ENCODE data around the gene MYO5C. TPM values are rescaled to one million over a fixed set of nuclear protein-coding genes. Genes with fewer than 3 reads are reported as not detected.

MYO5C gene
- total and polyA plus RNA-seq, 2 donors (not counting 1 experiment from before 2014, with no cell fraction given), result under 0.01 to 0.07 TPM

DNA sequence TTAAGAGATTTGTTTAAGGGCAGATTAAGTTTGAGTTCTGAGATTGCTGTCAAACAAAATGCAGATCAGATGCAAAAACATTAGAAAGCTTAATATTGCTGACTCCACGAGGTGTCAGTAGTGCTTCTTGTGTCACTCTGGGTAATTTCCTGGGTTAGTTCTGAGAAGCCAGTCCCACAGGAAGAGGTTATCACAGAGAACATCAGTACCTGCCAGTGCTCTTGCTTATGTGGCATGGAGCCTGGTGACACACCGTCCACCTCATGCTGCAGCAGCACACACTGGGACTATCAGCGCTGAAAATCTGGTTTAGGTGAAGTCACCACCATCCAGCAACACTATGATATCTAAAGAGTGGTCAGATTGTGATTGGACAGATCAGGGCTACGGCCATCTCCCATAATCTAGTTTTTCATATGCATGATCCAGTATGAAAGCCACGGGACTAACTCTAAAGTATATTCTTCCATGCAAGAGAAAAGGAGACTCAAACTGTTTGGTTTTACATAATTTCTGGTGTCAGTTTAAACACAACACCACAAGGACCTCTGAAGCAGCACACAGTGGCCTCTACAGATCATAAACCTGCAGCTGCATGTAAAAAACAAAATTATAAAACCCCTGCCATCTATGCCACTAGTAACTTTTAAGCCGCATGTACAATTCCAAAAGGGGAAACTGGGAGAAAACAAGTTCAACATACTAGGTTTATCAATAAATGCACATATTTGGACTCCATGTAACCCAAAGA is 36.1 kb upstream of the MYO5C start:
- Histone ChIP-seq H3K9me3 (ENCODE audit: control insufficient read depth, insufficient read depth, low read depth, low read length) (no peaks in the 10 kb centered on the region), H3K4me1 (ENCODE audit: control insufficient read depth, extremely low read depth, insufficient read depth, low read length) (no peaks in the 10 kb centered on the region), H3K79me2 (ENCODE audit: control insufficient read depth, insufficient read depth, low read length) (no peaks in the 10 kb centered on the region), H3K4me2 (ENCODE audit: extremely low read depth, insufficient read depth, low read length) (no peak overlapping the region), H3K27me3 (ENCODE audit: control insufficient read depth, insufficient read depth, low read length) (no peaks in the 10 kb centered on the region), H2AFZ (ENCODE audit: low read length) (no peak overlapping the region), H4K20me1 (ENCODE audit: control insufficient read depth, extremely low read depth, insufficient read depth, low read length) (no peaks in the 10 kb centered on the region), H3K9ac (ENCODE audit: insufficient read depth, low read length) (no peak overlapping the region), H3K27ac (ENCODE audit: insufficient read depth, low read length) (no peak overlapping the region), H3K4me3 (replicated peaks in 1 of 4; ENCODE audit: control extremely low read depth in 1 of 4, insufficient read depth in 1 of 4, low read depth in 3 of 4, low read length in 4 of 4) (no peak overlapping the region), H3K36me3 (ENCODE audit: control insufficient read depth, insufficient read depth, low read length) (peaks cover 2% of the 10 kb centered on the region)
- peak; percentile 64 to 68 for DNase-seq (ENCODE audit: low read depth in 2 of 2)
- TF ChIP-seq EZH2 (IDR thresholded peaks at IDR 0.05; ENCODE audit: low read length, missing control alignments), result no peak
- TF ChIP-seq, protein P1, sequence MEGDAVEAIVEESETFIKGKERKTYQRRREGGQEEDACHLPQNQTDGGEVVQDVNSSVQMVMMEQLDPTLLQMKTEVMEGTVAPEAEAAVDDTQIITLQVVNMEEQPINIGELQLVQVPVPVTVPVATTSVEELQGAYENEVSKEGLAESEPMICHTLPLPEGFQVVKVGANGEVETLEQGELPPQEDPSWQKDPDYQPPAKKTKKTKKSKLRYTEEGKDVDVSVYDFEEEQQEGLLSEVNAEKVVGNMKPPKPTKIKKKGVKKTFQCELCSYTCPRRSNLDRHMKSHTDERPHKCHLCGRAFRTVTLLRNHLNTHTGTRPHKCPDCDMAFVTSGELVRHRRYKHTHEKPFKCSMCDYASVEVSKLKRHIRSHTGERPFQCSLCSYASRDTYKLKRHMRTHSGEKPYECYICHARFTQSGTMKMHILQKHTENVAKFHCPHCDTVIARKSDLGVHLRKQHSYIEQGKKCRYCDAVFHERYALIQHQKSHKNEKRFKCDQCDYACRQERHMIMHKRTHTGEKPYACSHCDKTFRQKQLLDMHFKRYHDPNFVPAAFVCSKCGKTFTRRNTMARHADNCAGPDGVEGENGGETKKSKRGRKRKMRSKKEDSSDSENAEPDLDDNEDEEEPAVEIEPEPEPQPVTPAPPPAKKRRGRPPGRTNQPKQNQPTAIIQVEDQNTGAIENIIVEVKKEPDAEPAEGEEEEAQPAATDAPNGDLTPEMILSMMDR (conservative IDR thresholded peaks at IDR 0.05 in 1 of 2, IDR thresholded peaks at IDR 0.05 in 1 of 2; ENCODE audit: low read depth in 1 of 2, low read length in 2 of 2), result peak; percentile 24 to 61

GRCh38 chr15:52329987-52330386 is 34.4 kb upstream of the MYO5C start:
- no peak overlapping the region for H2AFZ ChIP-seq (ENCODE audit: low read length)
- peak in 1 of 2 donors; percentile 32 for DNase-seq (ENCODE audit: low read depth in 2 of 2)
- TF ChIP-seq, protein P1 (conservative IDR thresholded peaks at IDR 0.05 in 1 of 2, IDR thresholded peaks at IDR 0.05 in 1 of 2; ENCODE audit: low read depth in 1 of 2, low read length in 2 of 2), result no peak
- TF ChIP-seq EZH2 (IDR thresholded peaks at IDR 0.05; ENCODE audit: low read length, missing control alignments), result no peak

GRCh38 chr15:52329150-52329549 is 33.5 kb upstream of the MYO5C start:
- Histone ChIP-seq H3K4me1 (ENCODE audit: control insufficient read depth, extremely low read depth, insufficient read depth, low read length) (no peaks in the 10 kb centered on the region), H4K20me1 (ENCODE audit: control insufficient read depth, extremely low read depth, insufficient read depth, low read length) (no peaks in the 10 kb centered on the region), H3K4me2 (ENCODE audit: extremely low read depth, insufficient read depth, low read length) (no peak overlapping the region), H3K27ac (ENCODE audit: insufficient read depth, low read length) (no peak overlapping the region), H2AFZ (ENCODE audit: low read length) (no peak overlapping the region), H3K79me2 (ENCODE audit: control insufficient read depth, insufficient read depth, low read length) (no peaks in the 10 kb centered on the region), H3K4me3 (replicated peaks in 1 of 4; ENCODE audit: control extremely low read depth in 1 of 4, insufficient read depth in 1 of 4, low read depth in 3 of 4, low read length in 4 of 4) (no peak overlapping the region), H3K36me3 (ENCODE audit: control insufficient read depth, insufficient read depth, low read length) (peaks cover 2% of the 10 kb centered on the region), H3K9ac (ENCODE audit: insufficient read depth, low read length) (no peak overlapping the region), H3K9me3 (ENCODE audit: control insufficient read depth, insufficient read depth, low read depth, low read length) (no peaks in the 10 kb centered on the region), H3K27me3 (ENCODE audit: control insufficient read depth, insufficient read depth, low read length) (no peaks in the 10 kb centered on the region)
- TF ChIP-seq, protein P1 (conservative IDR thresholded peaks at IDR 0.05 in 1 of 2, IDR thresholded peaks at IDR 0.05 in 1 of 2; ENCODE audit: low read depth in 1 of 2, low read length in 2 of 2), result no peak
- no peak for TF ChIP-seq EZH2 (IDR thresholded peaks at IDR 0.05; ENCODE audit: low read length, missing control alignments)
- no peak for DNase-seq (ENCODE audit: low read depth in 2 of 2)

More at GRCh38 chr15:52329987-52330386, 34.4 kb upstream of the MYO5C start:
- H3K27ac ChIP-seq (ENCODE audit: insufficient read depth, low read length), result no peak overlapping the region
- H3K27me3 ChIP-seq (ENCODE audit: control insufficient read depth, insufficient read depth, low read length), result no peaks in the 10 kb centered on the region
- H3K36me3 ChIP-seq (ENCODE audit: control insufficient read depth, insufficient read depth, low read length), result peaks cover 2% of the 10 kb centered on the region
- H4K20me1 ChIP-seq (ENCODE audit: control insufficient read depth, extremely low read depth, insufficient read depth, low read length), result no peaks in the 10 kb centered on the region
- no peaks in the 10 kb centered on the region for H3K4me1 ChIP-seq (ENCODE audit: control insufficient read depth, extremely low read depth, insufficient read depth, low read length)
- no peak overlapping the region for H3K4me3 ChIP-seq (replicated peaks in 1 of 4; ENCODE audit: control extremely low read depth in 1 of 4, insufficient read depth in 1 of 4, low read depth in 3 of 4, low read length in 4 of 4)
- H3K9ac ChIP-seq (ENCODE audit: insufficient read depth, low read length), result no peak overlapping the region
- H3K79me2 ChIP-seq (ENCODE audit: control insufficient read depth, insufficient read depth, low read length), result no peaks in the 10 kb centered on the region
- no peak overlapping the region for H3K4me2 ChIP-seq (ENCODE audit: extremely low read depth, insufficient read depth, low read length)
- H3K9me3 ChIP-seq (ENCODE audit: control insufficient read depth, insufficient read depth, low read depth, low read length), result no peaks in the 10 kb centered on the region
